ENCODE measurements around the gene PDE10A. TPM values are rescaled to one million over a fixed set of nuclear protein-coding genes. Genes with fewer than 3 reads are reported as not detected.

Gene PDE10A
- total RNA-seq, 2 donors from 2014 or later, result 0.85 to 2.2 TPM

- intact Hi-C loops (cut with DNase I, micrococcal nuclease), result no loop called here
Measured at GRCh38 chr6:165680975-165681374, 17.9 kb upstream of the PDE10A start.

GRCh38 chr6:165679326-165679725 lies 16.3 kb upstream of the PDE10A start:
- DNase-seq (no peak), ATAC-seq (no peak)
- intact Hi-C loops (cut with DNase I, micrococcal nuclease), result no loop called here

More at GRCh38 chr6:165680975-165681374, 17.9 kb upstream of the PDE10A start:
- ATAC-seq (no peak), DNase-seq (no peak)

- ATAC-seq, result no peak
- intact Hi-C loops (cut with DNase I, micrococcal nuclease), result no loop called here
Measured at GRCh38 chr6:165678904-165679303, 15.9 kb upstream of the PDE10A start.

GRCh38 chr6:165678429-165678828 lies 15.4 kb upstream of the PDE10A start:
- ATAC-seq (no peak), DNase-seq (no peak)
- intact Hi-C loops (cut with DNase I, micrococcal nuclease), result no loop called here

More at GRCh38 chr6:165678904-165679303, 15.9 kb upstream of the PDE10A start:
- DNase-seq, result no peak

GRCh38 chr6:165677091-165677490 lies 14.1 kb upstream of the PDE10A start:
- DNase-seq, result no peak
- intact Hi-C loops (cut with DNase I, micrococcal nuclease), result no loop called here
- ATAC-seq, result no peak

- intact Hi-C loops (cut with DNase I, micrococcal nuclease), result no loop called here
- ATAC-seq (no peak), DNase-seq (no peak)
Measured at GRCh38 chr6:165676435-165677068, 13.5 kb upstream of the PDE10A start.

- DNase-seq, result no peak
- no peak for ATAC-seq
- intact Hi-C loops (cut with DNase I, micrococcal nuclease), result no loop called here
Measured at GRCh38 chr6:165675120-165675519, 12.1 kb upstream of the PDE10A start.

- DNase-seq (no peak), ATAC-seq (no peak)
- intact Hi-C loops (cut with DNase I, micrococcal nuclease), result no loop called here
Measured at GRCh38 chr6:165674155-165675029, 11.4 kb upstream of the PDE10A start.

GRCh38 chr6:165671222-165671768 lies 8.3 kb upstream of the PDE10A start:
- intact Hi-C loops (cut with DNase I, micrococcal nuclease), result no loop called here
- no peak for ATAC-seq
- DNase-seq, result no peak

- DNase-seq (no peak), ATAC-seq (no peak)
- intact Hi-C loops (cut with DNase I, micrococcal nuclease), result no loop called here
Measured at GRCh38 chr6:165668951-165669350, 5.9 kb upstream of the PDE10A start.

- intact Hi-C loops (cut with DNase I, micrococcal nuclease), result no loop called here
- no peak for ATAC-seq
- DNase-seq, result no peak
Measured at GRCh38 chr6:165665384-165665672, 2.3 kb upstream of the PDE10A start.

GRCh38 chr6:165664559-165665383 lies 1.7 kb upstream of the PDE10A start:
- no peak for DNase-seq
- no peak for ATAC-seq
- intact Hi-C loops (cut with DNase I, micrococcal nuclease), result no loop called here

- no peak for ATAC-seq
- intact Hi-C loops (cut with DNase I, micrococcal nuclease), result no loop called here
- DNase-seq, result no peak
Measured at GRCh38 chr6:165663736-165664558, 906 bp upstream of the PDE10A start.

- ATAC-seq, result no peak
- no peak for DNase-seq
Measured at GRCh38 chr6:165663377-165663735, 315 bp upstream of the PDE10A start.

GRCh38 chr6:165662041-165662748 lies 846 bp downstream of the PDE10A start:
- intact Hi-C loops (cut with DNase I, micrococcal nuclease), result no loop called here
- ATAC-seq, result no peak
- no peak for DNase-seq

More at GRCh38 chr6:165663377-165663735, 315 bp upstream of the PDE10A start:
- intact Hi-C loops (cut with DNase I, micrococcal nuclease), result no loop called here

- DNase-seq (no peak), ATAC-seq (no peak)
- intact Hi-C loops (cut with DNase I, micrococcal nuclease), result no loop called here
Measured at GRCh38 chr6:165661664-165662025, 1.4 kb downstream of the PDE10A start.

GRCh38 chr6:165660857-165661663 lies 2.0 kb downstream of the PDE10A start:
- ATAC-seq, result no peak
- intact Hi-C loops (cut with DNase I, micrococcal nuclease), result no loop called here
- DNase-seq, result no peak
